HepG2 (cell line): Measurements from ENCODE around the gene LEPR.

Source experiments
- CTCF ChIP-seq: sonication (generic); formaldehyde crosslinking; IDR thresholded peaks from 2 replicates; pipeline ENCODE4 v1.5.0; 2020; ENCODE audit warnings: mild to moderate bottlenecking, missing genetic modification reagents, moderate library complexity
- FOXO4 ChIP-seq: sonication (generic); formaldehyde crosslinking; conservative IDR thresholded peaks from 2 replicates; pipeline ENCODE4 v1.8.1; 2023; ENCODE audit warnings: missing genetic modification reagents
- HINFP ChIP-seq: sonication (generic); formaldehyde crosslinking; IDR thresholded peaks from 2 replicates; pipeline ENCODE4 v1.4.0; 2020; ENCODE audit warnings: low read depth, mild to moderate bottlenecking, missing genetic modification reagents
- MIXL1 ChIP-seq: IDR thresholded peaks from 2 replicates; pipeline ENCODE4 v1.6.1; 2016
- POLR2A ChIP-seq, 2 experiments: IDR thresholded peaks; 2 replicates each; pipeline ENCODE4 v1.6.1; 2011; ENCODE audit warnings: low read depth in 2 of 2, low read length in 2 of 2, mild to moderate bottlenecking in 1 of 2, moderate library complexity in 1 of 2; ENCODE audit not compliant: insufficient read depth in 1 of 2
- PRPF4 ChIP-seq: fragments of 200-400 bp; formaldehyde crosslinking; IDR thresholded peaks from 2 replicates; pipeline ENCODE4 v1.6.1; 2016; ENCODE audit warnings: low read length, low read depth; ENCODE audit not compliant: poor library complexity, severe bottlenecking
- ZNF496 ChIP-seq: sonication (generic); formaldehyde crosslinking; IDR thresholded peaks from 2 replicates; pipeline ENCODE4 v1.8.1; 2023; ENCODE audit warnings: mild to moderate bottlenecking, moderate library complexity, missing genetic modification reagents; ENCODE audit not compliant: insufficient replicate concordance
- ZNF512 ChIP-seq: sonication (generic); formaldehyde crosslinking; IDR thresholded peaks from 2 replicates; pipeline ENCODE4 v1.4.0; 2020; ENCODE audit warnings: mild to moderate bottlenecking, missing genetic modification reagents
- ZNF543 ChIP-seq: sonication (generic); formaldehyde crosslinking; IDR thresholded peaks from 2 replicates; pipeline ENCODE4 v1.4.0; 2020; ENCODE audit warnings: mild to moderate bottlenecking, missing genetic modification reagents
- ZNF740 ChIP-seq: sonication (generic); formaldehyde crosslinking; IDR thresholded peaks from 2 replicates; pipeline ENCODE4 v1.4.0; 2020; ENCODE audit warnings: missing genetic modification reagents
- ZZZ3 ChIP-seq: sonication (generic); formaldehyde crosslinking; IDR thresholded peaks from 2 replicates; pipeline ENCODE4 v1.4.0; 2020; ENCODE audit warnings: missing genetic modification reagents, mild to moderate bottlenecking, borderline replicate concordance

- TF ChIP-seq POLR2A (IDR thresholded peaks at IDR 0.05; ENCODE audit: insufficient read depth in 1 of 2, low read depth in 2 of 2, low read length in 2 of 2) (no peak), PRPF4 (no peak), ZNF543 (CRISPR knock-in tag) (no peak), HINFP (CRISPR knock-in tag) (no peak), ZZZ3 (CRISPR knock-in tag) (no peak), ZNF496 (CRISPR knock-in tag) (no peak), MIXL1 (no peak), CTCF (CRISPR knock-in tag) (no peak), ZNF512 (CRISPR knock-in tag) (no peak), FOXO4 (CRISPR knock-in tag) (no peak), ZNF740 (CRISPR knock-in tag) (no peak)
Observed at GRCh38 chr1:65424573-65424889, 4.1 kb downstream of the LEPR start.
